Dermis microvascular lymphatic vessel endothelial cell (primary cell): ENCODE measurements around the gene CUL3. TPM values are rescaled to one million over a fixed set of nuclear protein-coding genes. Genes with fewer than 3 reads are reported as not detected.
"Not testable (repeated sequence)": the region's sequence is repeated elsewhere in the genome, so short reads cannot be mapped to it uniquely, and the experiment has no call there.

Source experiments
- DNase-seq, 2 donors: peaks; one replicate each; pipeline versions ENCODE4 v3.0.0 to v3.0.0-alpha.2; 2010; ENCODE audit warnings: low read depth in 2 of 2
- total RNA-seq: library from RNA; depleted of rRNA; stranded (reverse); fragments of >200 nt; gene quantifications from 2 replicates; pipeline ENCODE4 v1.2.1, GENCODE V29; 2014

CUL3 gene
- total RNA-seq, 1 donor from 2014 or later = 39.7 TPM

DNA sequence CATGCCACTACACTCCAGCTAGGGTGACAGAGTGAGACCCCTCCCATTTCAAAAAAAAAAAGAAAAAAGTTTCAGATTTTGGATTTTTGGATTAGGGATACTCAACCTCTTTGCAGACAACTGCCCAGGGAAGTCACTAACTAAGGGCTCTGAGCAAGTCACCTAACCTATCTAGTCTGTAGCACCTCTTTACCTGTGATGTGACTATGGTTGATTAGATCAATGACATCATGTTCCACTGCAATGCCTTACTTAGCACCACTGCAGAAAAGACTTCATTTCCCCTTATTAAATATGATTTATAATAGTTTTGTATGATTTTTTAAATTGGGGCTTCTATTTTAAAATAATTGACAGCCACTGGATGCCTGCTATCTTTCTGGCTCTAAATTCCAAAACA, 41.2 kb downstream of the CUL3 start:
- no peak for DNase-seq

DNA sequence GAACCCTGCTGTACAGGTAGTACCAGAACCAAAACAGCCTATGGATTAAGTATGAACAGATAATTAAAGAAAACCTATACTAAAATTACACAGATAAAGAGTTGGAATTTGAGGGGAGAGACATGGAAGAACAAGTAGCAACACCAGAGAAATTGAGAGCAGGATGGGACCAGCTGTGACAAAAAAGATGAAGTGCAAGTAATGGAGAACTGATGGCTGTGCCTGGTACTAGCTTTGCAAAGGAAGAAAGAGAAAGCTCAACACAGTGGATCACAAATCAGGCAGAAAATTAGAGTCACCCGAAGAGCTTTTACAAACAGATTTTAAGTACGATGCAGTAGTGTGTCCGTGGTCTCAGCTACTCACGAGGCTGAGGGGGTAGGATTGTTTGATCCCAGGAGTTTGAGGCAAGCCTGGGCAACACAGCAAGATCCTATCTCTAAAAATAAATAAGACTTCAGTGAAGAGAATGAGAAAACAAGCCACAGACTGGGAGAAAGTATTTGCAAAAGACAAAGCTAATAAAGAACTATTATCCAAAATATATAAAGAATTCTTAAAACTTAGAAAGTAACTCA, 46.5 kb downstream of the CUL3 start:
- DNase-seq = no peak

DNA sequence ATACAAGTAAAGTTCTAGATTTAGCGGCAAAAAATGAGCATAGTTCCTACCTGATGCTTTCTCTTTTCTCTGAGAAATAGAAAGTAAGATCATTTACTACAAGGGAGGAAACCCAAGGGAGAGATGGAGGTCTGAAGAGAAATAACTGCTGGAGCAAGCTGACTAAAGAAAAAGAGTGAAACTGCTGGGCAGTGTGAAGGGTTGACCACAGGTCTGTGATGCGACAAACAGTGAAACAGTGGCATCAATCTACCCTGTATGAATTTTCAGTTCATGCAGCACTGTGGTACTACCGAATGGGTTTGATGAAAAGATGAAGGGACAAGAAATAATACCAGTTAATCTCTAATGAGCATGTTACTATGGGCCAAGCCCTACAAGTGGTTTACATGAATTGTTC, 52.2 kb downstream of the CUL3 start:
- DNase-seq = no peak

GRCh38 chr2:224532441-224532840, 52.7 kb downstream of the CUL3 start:
- DNase-seq = no peak

DNA sequence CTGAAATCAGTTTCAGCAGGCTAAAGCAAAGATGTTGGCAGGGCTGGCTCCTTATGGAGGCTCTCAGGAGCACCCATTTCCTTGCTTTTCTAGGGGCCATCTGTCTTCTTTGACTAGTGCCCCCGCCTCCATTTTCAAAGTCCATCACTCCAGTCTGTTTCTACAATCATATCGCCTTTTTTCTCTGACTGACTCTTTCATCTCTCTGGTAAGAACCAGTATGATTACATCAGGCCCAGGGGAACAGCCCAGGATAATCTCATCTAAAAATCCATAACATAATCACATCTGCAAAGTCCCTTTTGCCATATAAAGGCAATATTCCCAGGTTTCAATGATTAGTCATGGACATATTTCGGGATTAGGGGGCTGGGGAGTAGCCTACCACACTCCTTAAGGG, 57.0 kb downstream of the CUL3 start:
- no peak for DNase-seq

DNA sequence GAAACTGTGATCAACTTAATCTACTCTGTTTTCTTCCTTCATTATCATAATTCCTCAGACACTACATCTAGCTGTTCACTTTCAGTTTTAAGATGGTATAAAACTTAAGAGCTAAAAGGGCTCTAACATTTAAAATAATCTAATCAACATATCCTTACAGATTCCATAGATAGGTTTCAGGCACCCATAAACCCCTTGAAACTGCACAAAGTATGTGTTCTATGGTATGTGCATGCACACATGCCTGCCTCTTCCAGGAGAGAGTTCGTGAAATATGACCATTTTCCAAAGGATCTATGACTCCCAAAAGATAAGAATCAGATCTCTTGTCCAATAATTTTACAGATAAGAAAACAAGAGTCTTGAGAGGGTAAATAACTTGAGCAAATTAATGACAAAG, 59.4 kb downstream of the CUL3 start:
- DNase-seq = no peak

DNA sequence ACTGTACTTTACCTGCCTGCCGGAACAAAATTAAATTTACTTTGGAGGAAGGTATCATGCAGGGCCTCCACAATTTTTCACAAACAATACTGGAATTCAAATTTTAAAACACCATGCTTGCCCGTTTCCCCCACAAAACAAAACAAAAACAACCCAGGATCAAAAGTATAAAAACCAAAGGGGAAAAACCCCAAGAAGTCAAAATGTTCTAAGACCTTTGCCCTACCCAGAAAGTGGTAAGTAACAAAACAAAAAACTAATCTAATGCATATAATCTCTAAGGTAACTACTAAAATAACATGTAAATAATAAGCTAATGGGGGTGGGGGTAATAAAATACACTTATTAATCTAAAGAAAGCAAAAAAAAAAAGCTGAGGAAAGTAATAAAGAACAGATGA, 60.5 kb downstream of the CUL3 start:
- no peak for DNase-seq

- DNase-seq = no peak
These were observed 61.3 kb downstream of the CUL3 start for GRCh38 chr2:224523626-224524577.

DNA sequence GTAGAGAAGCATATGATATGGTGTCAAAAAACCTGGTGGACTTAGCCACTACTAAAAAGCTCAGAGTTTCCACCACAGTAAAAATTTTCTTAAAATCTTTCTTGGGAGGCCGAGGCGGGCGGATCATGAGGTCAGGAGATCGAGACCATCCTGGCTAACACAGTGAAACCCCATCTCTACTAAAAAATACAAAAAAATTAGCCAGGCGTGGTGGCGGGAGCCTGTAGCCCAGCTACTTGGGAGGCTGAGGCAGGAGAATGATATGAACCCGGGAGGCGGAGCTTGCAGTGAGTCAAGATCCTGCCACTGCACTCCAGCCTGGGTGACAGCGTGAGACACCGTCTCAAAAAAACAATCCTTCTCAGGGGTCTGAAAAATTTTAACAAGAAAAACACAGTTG, 62.7 kb downstream of the CUL3 start:
- DNase-seq = not testable (repeated sequence)

GRCh38 chr2:224520064-224520463, 65.1 kb downstream of the CUL3 start:
- DNase-seq = no peak

- no peak for DNase-seq
These were observed 66.2 kb downstream of the CUL3 start for GRCh38 chr2:224518806-224519580.

GRCh38 chr2:224517963-224518362, 67.2 kb downstream of the CUL3 start:
- no peak for DNase-seq

GRCh38 chr2:224516393-224516792, 68.8 kb downstream of the CUL3 start:
- not testable (repeated sequence) for DNase-seq

- DNase-seq = no peak
These were observed 71.2 kb downstream of the CUL3 start for GRCh38 chr2:224513991-224514390.

DNA sequence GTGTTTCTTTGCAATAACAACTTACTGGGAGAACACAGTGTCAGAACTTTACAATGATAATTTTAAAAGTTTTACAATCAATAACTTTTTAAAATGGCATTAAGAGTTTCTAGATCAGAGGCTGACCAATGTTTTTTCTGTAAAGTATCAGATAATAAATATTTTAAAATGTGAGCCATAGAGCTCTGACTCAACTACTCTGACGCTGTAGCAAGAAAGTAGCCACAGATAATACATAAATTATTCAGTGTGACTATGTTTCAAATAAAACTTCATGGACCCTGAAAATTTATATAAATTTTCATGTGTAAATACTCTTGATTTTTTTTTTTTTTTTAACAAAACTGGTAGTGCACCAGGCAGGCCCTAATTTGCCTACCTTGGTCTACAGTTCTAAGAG, 77.4 kb downstream of the CUL3 start:
- no peak for DNase-seq

DNA sequence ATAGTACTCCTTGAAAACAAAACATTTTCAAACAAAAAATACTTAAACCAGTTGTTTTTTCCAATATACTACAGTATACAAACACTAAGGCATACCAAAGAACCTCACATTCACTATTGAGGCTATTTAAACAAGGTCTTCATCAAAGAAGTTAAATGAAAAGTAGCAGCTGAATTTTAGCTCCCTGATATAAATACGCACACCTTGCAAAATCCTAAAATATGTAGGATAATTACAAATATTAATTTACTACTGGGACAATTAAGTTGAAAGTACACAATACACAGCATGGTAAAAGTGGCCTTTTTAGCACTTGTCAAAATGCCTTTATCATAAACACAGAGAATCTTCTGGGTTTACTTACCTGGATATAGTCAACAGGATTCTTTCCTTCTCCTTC, 78.7 kb downstream of the CUL3 start:
- no peak for DNase-seq

- DNase-seq = no peak
These were observed 86.2 kb downstream of the CUL3 start for GRCh38 chr2:224498991-224499390.

GRCh38 chr2:224492531-224492930, 92.6 kb downstream of the CUL3 start:
- no peak for DNase-seq

GRCh38 chr2:224487940-224488339, 97.2 kb downstream of the CUL3 start:
- not testable (repeated sequence) for DNase-seq

- DNase-seq = peak in 1 of 2 donors; percentile 86
These were observed 99.8 kb downstream of the CUL3 start for GRCh38 chr2:224485081-224486014.

DNA sequence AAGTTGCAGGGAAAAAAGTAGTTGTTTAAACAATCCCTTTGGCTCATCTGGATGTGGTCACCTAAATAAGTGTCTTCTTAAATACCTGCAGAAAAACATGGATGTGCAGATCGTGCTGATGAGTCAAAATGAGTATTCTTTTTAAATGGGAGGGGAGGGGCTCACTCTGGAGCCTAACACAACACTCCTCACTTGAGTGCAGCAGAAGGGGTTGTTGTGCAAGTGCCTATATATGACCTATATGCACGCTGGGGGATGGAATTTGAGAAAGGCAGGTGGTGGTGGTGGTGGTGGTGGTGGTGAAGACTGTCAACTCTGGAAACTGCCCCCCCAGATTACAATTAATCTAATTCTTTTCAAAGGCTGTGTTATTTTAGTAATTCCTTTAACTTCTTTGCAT, 105.3 kb downstream of the CUL3 start:
- DNase-seq = no peak
